ENCODE results near the gene CCDC88C.

GRCh38 chr14:91323031-91323430 is 94.6 kb downstream of the CCDC88C start:
- TF ChIP-seq, protein P1, sequence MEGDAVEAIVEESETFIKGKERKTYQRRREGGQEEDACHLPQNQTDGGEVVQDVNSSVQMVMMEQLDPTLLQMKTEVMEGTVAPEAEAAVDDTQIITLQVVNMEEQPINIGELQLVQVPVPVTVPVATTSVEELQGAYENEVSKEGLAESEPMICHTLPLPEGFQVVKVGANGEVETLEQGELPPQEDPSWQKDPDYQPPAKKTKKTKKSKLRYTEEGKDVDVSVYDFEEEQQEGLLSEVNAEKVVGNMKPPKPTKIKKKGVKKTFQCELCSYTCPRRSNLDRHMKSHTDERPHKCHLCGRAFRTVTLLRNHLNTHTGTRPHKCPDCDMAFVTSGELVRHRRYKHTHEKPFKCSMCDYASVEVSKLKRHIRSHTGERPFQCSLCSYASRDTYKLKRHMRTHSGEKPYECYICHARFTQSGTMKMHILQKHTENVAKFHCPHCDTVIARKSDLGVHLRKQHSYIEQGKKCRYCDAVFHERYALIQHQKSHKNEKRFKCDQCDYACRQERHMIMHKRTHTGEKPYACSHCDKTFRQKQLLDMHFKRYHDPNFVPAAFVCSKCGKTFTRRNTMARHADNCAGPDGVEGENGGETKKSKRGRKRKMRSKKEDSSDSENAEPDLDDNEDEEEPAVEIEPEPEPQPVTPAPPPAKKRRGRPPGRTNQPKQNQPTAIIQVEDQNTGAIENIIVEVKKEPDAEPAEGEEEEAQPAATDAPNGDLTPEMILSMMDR (IDR thresholded peaks at IDR 0.05): no peak
- no peak for TF ChIP-seq POLR2A (IDR thresholded peaks at IDR 0.05)
